Osteoblast (primary cell): ENCODE measurements around the gene PPP3R1. TPM values are rescaled to one million over a fixed set of nuclear protein-coding genes. Genes with fewer than 3 reads are reported as not detected.
A peak's percentile ranks its signal among the peaks of the same experiment; 100 is the strongest.

ENCODE experiments used
- DNase-seq: peaks from one replicate; pipeline ENCODE4 v3.0.0; 2011; ENCODE audit warnings: low spot score, mixed read lengths; ENCODE audit not compliant: insufficient read length; ENCODE audit errors: missing footprints
- H2AFZ ChIP-seq: 2 replicates; pipeline ENCODE4 v1.6.0; 2011; ENCODE audit warnings: mild to moderate bottlenecking, low read length
- H3K27ac ChIP-seq: 2 replicates; pipeline ENCODE4 v1.5.1; 2011; ENCODE audit warnings: mild to moderate bottlenecking, low read depth, low read length, moderate library complexity
- H3K27me3 ChIP-seq: 2 replicates; pipeline ENCODE4 v1.6.0; 2012; ENCODE audit warnings: mild to moderate bottlenecking, control low read depth, inconsistent platforms, low read length, moderate library complexity; ENCODE audit not compliant: insufficient read depth
- H3K36me3 ChIP-seq: 2 replicates; pipeline ENCODE4 v1.5.1; 2011; ENCODE audit warnings: mild to moderate bottlenecking, low read length, control low read depth, moderate library complexity; ENCODE audit not compliant: insufficient read depth
- H3K4me1 ChIP-seq: 2 replicates; pipeline ENCODE4 v1.5.1; 2011; ENCODE audit warnings: mild to moderate bottlenecking, low read length, control low read depth, moderate library complexity; ENCODE audit not compliant: insufficient read depth
- H3K4me2 ChIP-seq: 2 replicates; pipeline ENCODE4 v1.6.0; 2011; ENCODE audit warnings: mild to moderate bottlenecking, low read length; ENCODE audit not compliant: insufficient read depth
- H3K4me3 ChIP-seq: fragments of 200-600 bp; sonication (generic); 3 replicates; pipeline ENCODE4 v1.5.1; 2012; ENCODE audit warnings: mild to moderate bottlenecking, low read length, inconsistent platforms; ENCODE audit not compliant: insufficient read depth
- H3K79me2 ChIP-seq: 2 replicates; pipeline ENCODE4 v1.6.0; 2012; ENCODE audit warnings: mild to moderate bottlenecking, low read length, control low read depth, inconsistent platforms; ENCODE audit not compliant: insufficient read depth
- H3K9me3 ChIP-seq: 2 replicates; pipeline ENCODE4 v1.5.1; 2011; ENCODE audit warnings: low read depth, low read length, control low read depth
- H4K20me1 ChIP-seq: 2 replicates; pipeline ENCODE4 v1.6.0; 2012; ENCODE audit warnings: mild to moderate bottlenecking, low read length, control low read depth; ENCODE audit not compliant: insufficient read depth
- total RNA-seq: library from RNA; depleted of rRNA; stranded (reverse); fragments of >200 nt; gene quantifications from 2 replicates; pipeline ENCODE4 v1.2.3, GENCODE V29; 2012
- TF ChIP-seq, protein P1 (sequence below): IDR thresholded peaks from 2 replicates; pipeline ENCODE4 v1.5.1; 2011; ENCODE audit warnings: mild to moderate bottlenecking, low read depth, low read length, moderate library complexity; ENCODE audit errors: extremely low read depth

Gene PPP3R1, protein sequence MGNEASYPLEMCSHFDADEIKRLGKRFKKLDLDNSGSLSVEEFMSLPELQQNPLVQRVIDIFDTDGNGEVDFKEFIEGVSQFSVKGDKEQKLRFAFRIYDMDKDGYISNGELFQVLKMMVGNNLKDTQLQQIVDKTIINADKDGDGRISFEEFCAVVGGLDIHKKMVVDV
- total RNA-seq = 29.7 and 32.1 TPM in 2 replicates

DNA sequence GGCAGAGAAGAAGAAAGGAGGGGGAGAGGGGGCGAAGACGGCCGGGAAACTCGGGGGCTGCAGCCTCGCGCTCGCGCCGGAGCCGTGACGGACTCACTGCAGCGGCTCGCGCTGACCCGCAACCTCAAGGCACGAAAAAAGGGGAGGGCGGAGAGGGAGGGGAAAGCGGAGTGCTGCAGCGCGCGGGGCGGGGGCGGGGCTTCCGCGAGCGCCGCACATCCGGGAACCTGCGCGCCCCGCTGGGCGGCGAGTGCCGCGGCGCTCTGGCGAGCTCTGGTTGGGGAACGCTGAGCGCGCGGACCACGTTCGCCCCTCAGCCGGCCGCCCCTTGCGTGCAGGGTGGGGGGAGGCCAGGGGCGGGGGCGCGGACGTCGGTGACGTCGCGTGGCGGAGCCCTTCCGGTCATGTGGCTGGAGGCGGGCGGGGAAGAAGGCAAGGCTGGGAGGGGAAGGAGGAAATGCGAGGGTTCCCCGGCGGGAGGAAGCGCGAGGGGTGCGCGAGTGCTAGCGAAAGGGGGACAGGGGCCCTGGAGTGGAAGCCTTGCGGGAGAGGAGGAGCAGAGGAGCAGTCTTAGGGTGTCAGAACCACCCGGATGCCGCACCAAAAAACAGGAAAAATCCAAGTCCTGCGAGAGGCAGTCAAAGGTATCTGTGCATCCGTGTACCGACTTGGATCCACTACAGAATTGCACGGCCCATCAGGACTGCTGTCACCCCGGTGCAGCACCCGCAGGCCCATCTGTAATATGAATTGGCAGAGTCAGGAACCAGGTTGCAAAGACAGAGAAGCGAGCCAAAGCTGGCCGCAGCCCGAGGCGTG, at the start of gene PPP3R1:
TSS of gene PPP3R1 (minus strand) at position 133 of the 819 bp plus-strand sequence. CDS start 405 bp downstream, outside the sequence.
- TF ChIP-seq, protein P1, sequence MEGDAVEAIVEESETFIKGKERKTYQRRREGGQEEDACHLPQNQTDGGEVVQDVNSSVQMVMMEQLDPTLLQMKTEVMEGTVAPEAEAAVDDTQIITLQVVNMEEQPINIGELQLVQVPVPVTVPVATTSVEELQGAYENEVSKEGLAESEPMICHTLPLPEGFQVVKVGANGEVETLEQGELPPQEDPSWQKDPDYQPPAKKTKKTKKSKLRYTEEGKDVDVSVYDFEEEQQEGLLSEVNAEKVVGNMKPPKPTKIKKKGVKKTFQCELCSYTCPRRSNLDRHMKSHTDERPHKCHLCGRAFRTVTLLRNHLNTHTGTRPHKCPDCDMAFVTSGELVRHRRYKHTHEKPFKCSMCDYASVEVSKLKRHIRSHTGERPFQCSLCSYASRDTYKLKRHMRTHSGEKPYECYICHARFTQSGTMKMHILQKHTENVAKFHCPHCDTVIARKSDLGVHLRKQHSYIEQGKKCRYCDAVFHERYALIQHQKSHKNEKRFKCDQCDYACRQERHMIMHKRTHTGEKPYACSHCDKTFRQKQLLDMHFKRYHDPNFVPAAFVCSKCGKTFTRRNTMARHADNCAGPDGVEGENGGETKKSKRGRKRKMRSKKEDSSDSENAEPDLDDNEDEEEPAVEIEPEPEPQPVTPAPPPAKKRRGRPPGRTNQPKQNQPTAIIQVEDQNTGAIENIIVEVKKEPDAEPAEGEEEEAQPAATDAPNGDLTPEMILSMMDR = no peak
- Histone ChIP-seq H3K36me3 (no peaks in the 10 kb centered on the region), H3K27me3 (no peaks in the 10 kb centered on the region), H3K27ac (peak within 1 kb of the TSS; percentile 97), H3K9me3 (no peaks in the 10 kb centered on the region), H3K4me1 (peaks cover 25% of the 10 kb centered on the region), H4K20me1 (peaks cover 36% of the 10 kb centered on the region), H2AFZ (peak within 1 kb of the TSS; percentile 85), H3K4me3 (peak within 1 kb of the TSS; percentile 94), H3K4me2 (peak within 1 kb of the TSS; percentile 99), H3K79me2 (peaks cover 66% of the 10 kb centered on the region)
- DNase-seq = peak; percentile 98

DNA sequence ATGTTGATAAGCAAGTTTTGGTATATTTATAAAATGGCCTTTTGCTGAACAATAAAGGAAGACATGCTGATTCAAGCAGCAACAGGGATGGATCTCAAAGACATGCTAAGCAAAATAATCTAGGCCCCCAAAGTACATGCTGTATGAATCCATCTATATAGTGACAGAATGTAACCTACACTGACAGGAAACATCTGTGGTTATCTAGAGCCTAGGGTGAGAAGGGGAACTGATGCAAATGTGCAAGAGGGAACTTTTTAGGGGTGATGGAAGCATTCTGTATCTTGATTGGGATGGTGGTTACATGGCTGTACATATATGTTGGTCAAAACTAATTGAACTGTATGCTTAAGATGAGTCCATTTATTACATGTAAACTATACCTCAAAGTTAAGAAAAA, 43.2 kb upstream of the PPP3R1 start:
- Histone ChIP-seq H3K4me2 (no peak overlapping the region), H3K27ac (no peak overlapping the region), H3K9me3 (no peaks in the 10 kb centered on the region), H3K4me3 (no peak overlapping the region), H3K4me1 (no peaks in the 10 kb centered on the region), H2AFZ (no peak overlapping the region), H3K27me3 (no peaks in the 10 kb centered on the region), H4K20me1 (no peaks in the 10 kb centered on the region), H3K79me2 (no peaks in the 10 kb centered on the region), H3K36me3 (no peaks in the 10 kb centered on the region)
- TF ChIP-seq, protein P1 = no peak
- DNase-seq = no peak

DNA sequence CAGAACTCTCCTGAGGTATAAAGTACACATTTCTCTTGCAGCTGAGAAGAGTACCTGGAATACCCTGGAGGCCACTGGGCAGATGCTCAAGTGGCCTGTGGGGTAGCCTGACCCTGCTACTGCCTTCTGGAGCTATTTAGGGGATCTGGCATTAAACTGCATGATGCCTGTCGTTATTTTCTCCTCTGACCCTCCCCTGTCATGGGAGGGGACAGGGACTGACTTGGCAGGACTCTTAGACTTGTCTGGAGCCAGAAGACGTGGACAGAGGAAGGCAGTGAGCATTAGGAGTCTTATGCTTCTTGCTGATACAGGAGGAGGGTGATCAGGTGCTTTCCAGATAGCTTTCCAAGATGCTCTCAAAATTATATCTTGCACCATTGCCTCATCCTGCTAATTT, 42.6 kb upstream of the PPP3R1 start:
- Histone ChIP-seq H3K27ac (no peak overlapping the region), H4K20me1 (no peaks in the 10 kb centered on the region), H3K4me3 (no peak overlapping the region), H3K4me1 (no peaks in the 10 kb centered on the region), H3K36me3 (no peaks in the 10 kb centered on the region), H2AFZ (no peak overlapping the region), H3K9me3 (no peaks in the 10 kb centered on the region), H3K4me2 (no peak overlapping the region), H3K27me3 (no peaks in the 10 kb centered on the region), H3K79me2 (no peaks in the 10 kb centered on the region)
- no peak for DNase-seq
- TF ChIP-seq, protein P1 = no peak

DNA sequence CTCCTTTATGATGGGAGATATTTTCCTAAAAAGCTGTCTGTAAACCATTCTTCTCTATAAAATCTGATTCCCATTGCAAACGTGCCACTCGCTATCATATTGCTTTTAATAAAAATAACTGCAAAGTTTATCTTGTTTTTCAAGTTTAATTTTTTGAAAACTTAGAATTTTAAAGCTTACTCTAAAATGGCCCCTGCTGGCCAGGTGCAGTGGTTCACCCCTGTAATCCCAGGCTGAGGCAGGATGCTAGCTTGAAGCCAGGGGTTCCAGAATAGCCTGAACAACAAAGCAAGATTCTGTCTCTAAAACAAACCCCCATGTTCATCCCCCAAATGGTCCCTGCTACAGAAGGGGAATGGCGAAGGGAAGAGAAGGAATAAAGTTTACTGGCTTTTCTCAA, 41.9 kb upstream of the PPP3R1 start:
- TF ChIP-seq, protein P1 = no peak
- no peak overlapping the region for H3K4me3 ChIP-seq
- no peaks in the 10 kb centered on the region for H4K20me1 ChIP-seq
- H3K4me2 ChIP-seq = no peak overlapping the region
- no peak overlapping the region for H2AFZ ChIP-seq
- DNase-seq = no peak
- no peaks in the 10 kb centered on the region for H3K79me2 ChIP-seq
- H3K36me3 ChIP-seq = no peaks in the 10 kb centered on the region
- no peak overlapping the region for H3K27ac ChIP-seq
- no peaks in the 10 kb centered on the region for H3K9me3 ChIP-seq
- H3K4me1 ChIP-seq = no peaks in the 10 kb centered on the region
- H3K27me3 ChIP-seq = no peaks in the 10 kb centered on the region
